Measurements from ENCODE around the gene AFDN. TPM values are rescaled to one million over a fixed set of nuclear protein-coding genes. Genes with fewer than 3 reads are reported as not detected.

Gene AFDN
- polyA plus RNA-seq, 6 donors from 2014 or later, result 0.71 to 5.4 (median 2.6) TPM

- H3K27me3 Mint-ChIP-seq, result no peaks in the 10 kb centered on the region
- H3K4me3 Mint-ChIP-seq, result no peak overlapping the region
- DNase-seq (no peak), ATAC-seq (ENCODE audit: low read depth in 2 of 2) (no peak)
- no peaks in the 10 kb centered on the region for H3K9me3 Mint-ChIP-seq
- no peaks in the 10 kb centered on the region for H3K36me3 Mint-ChIP-seq
- no peaks in the 10 kb centered on the region for H3K4me1 Mint-ChIP-seq
- peak overlapping the region in 1 of 6 donors; percentile 16 for H3K27ac Mint-ChIP-seq
Observed at GRCh38 chr6:167956491-167956890, 129.8 kb downstream of the AFDN start.

GRCh38 chr6:167956983-167957492 is 130.3 kb downstream of the AFDN start:
- no peaks in the 10 kb centered on the region for H3K4me1 Mint-ChIP-seq
- H3K4me3 Mint-ChIP-seq, result no peak overlapping the region
- no peaks in the 10 kb centered on the region for H3K36me3 Mint-ChIP-seq
- peak overlapping the region in 1 of 6 donors; percentile 11 for H3K27ac Mint-ChIP-seq
- no peaks in the 10 kb centered on the region for H3K9me3 Mint-ChIP-seq
- H3K27me3 Mint-ChIP-seq, result no peaks in the 10 kb centered on the region
- ATAC-seq (ENCODE audit: low read depth in 2 of 2), result no peak
- no peak for DNase-seq

GRCh38 chr6:167957626-167958025 is 130.9 kb downstream of the AFDN start:
- H3K4me1 Mint-ChIP-seq, result no peaks in the 10 kb centered on the region
- no peak overlapping the region for H3K4me3 Mint-ChIP-seq
- no peaks in the 10 kb centered on the region for H3K27me3 Mint-ChIP-seq

GRCh38 chr6:167960579-167960978 is 133.9 kb downstream of the AFDN start:
- no peaks in the 10 kb centered on the region for H3K4me1 Mint-ChIP-seq
- H3K9me3 Mint-ChIP-seq, result no peaks in the 10 kb centered on the region
- H3K36me3 Mint-ChIP-seq, result peaks cover 0 to 10% of the 10 kb centered on the region in 2 donors
- no peak for DNase-seq
- peak overlapping the region in 1 of 8 donors; percentile 54 for H3K4me3 Mint-ChIP-seq
- H3K27ac Mint-ChIP-seq, result peak overlapping the region in 1 of 6 donors; percentile 63
- ATAC-seq (ENCODE audit: low read depth in 2 of 2), result no peak
- no peaks in the 10 kb centered on the region for H3K27me3 Mint-ChIP-seq

More at GRCh38 chr6:167957626-167958025, 130.9 kb downstream of the AFDN start:
- no peak for ATAC-seq (ENCODE audit: low read depth in 2 of 2)
- no peaks in the 10 kb centered on the region for H3K9me3 Mint-ChIP-seq
- no peak for DNase-seq
- peaks cover 0 to 4% of the 10 kb centered on the region in 2 donors for H3K36me3 Mint-ChIP-seq
- no peak overlapping the region for H3K27ac Mint-ChIP-seq

- Mint-ChIP-seq H3K4me3 (no peak overlapping the region), H3K9me3 (peaks cover 0 to 2% (median 0%) of the 10 kb centered on the region in 7 donors), H3K27me3 (no peaks in the 10 kb centered on the region), H3K36me3 (peaks cover 0 to 21% of the 10 kb centered on the region in 2 donors), H3K4me1 (no peaks in the 10 kb centered on the region), H3K27ac (peak overlapping the region in 1 of 6 donors; percentile 30)
- no peak for ATAC-seq (ENCODE audit: low read depth in 2 of 2)
- DNase-seq, result no peak
Observed at GRCh38 chr6:167962711-167963110, 136.0 kb downstream of the AFDN start.

- DNase-seq (no peak), ATAC-seq (ENCODE audit: low read depth in 2 of 2) (no peak)
- H3K27ac Mint-ChIP-seq, result peak overlapping the region in 1 of 6 donors; percentile 61
- H3K9me3 Mint-ChIP-seq, result peaks cover 0 to 3% (median 0%) of the 10 kb centered on the region in 7 donors
- no peak overlapping the region for H3K4me3 Mint-ChIP-seq
- H3K36me3 Mint-ChIP-seq, result peaks cover 0 to 21% of the 10 kb centered on the region in 2 donors
- no peaks in the 10 kb centered on the region for H3K27me3 Mint-ChIP-seq
- no peaks in the 10 kb centered on the region for H3K4me1 Mint-ChIP-seq
Observed at GRCh38 chr6:167963589-167964057, 136.9 kb downstream of the AFDN start.

GRCh38 chr6:167965592-167966539 is 139.2 kb downstream of the AFDN start:
- Mint-ChIP-seq H3K9me3 (peaks cover 0 to 3% (median 0%) of the 10 kb centered on the region in 7 donors), H3K27ac (peak overlapping the region in 1 of 6 donors; percentile 77), H3K4me3 (no peak overlapping the region)

GRCh38 chr6:167966540-167966905 is 139.8 kb downstream of the AFDN start:
- no peak overlapping the region for H3K4me3 Mint-ChIP-seq
- H3K27me3 Mint-ChIP-seq, result no peaks in the 10 kb centered on the region
- H3K27ac Mint-ChIP-seq, result peak overlapping the region in 1 of 6 donors; percentile 77
- DNase-seq, result no peak
- ATAC-seq (ENCODE audit: low read depth in 2 of 2), result no peak
- H3K9me3 Mint-ChIP-seq, result peaks cover 0 to 3% (median 0%) of the 10 kb centered on the region in 7 donors
- no peaks in the 10 kb centered on the region for H3K4me1 Mint-ChIP-seq
- H3K36me3 Mint-ChIP-seq, result peaks cover 0 to 32% of the 10 kb centered on the region in 2 donors

More at GRCh38 chr6:167965592-167966539, 139.2 kb downstream of the AFDN start:
- DNase-seq, result no peak
- Mint-ChIP-seq H3K4me1 (no peaks in the 10 kb centered on the region), H3K36me3 (peaks cover 0 to 32% of the 10 kb centered on the region in 2 donors), H3K27me3 (no peaks in the 10 kb centered on the region)
- no peak for ATAC-seq (ENCODE audit: low read depth in 2 of 2)

- H3K9me3 Mint-ChIP-seq, result peaks cover 0 to 3% (median 0%) of the 10 kb centered on the region in 7 donors
- ATAC-seq (ENCODE audit: low read depth in 2 of 2) (no peak), DNase-seq (no peak)
- peaks cover 0 to 28% of the 10 kb centered on the region in 2 donors for H3K36me3 Mint-ChIP-seq
- H3K4me1 Mint-ChIP-seq, result no peaks in the 10 kb centered on the region
- peaks cover 0 to 3% (median under 1%) of the 10 kb centered on the region in 3 donors for H3K27me3 Mint-ChIP-seq
- no peak overlapping the region for H3K4me3 Mint-ChIP-seq
- H3K27ac Mint-ChIP-seq, result no peak overlapping the region
Observed at GRCh38 chr6:167968091-167968490, 141.4 kb downstream of the AFDN start.

GRCh38 chr6:167970230-167970629 is 143.5 kb downstream of the AFDN start:
- Mint-ChIP-seq H3K36me3 (peaks cover 0 to 24% of the 10 kb centered on the region in 2 donors), H3K27me3 (peaks cover 0 to 11% (median 8%) of the 10 kb centered on the region in 3 donors), H3K4me3 (no peak overlapping the region), H3K9me3 (peaks cover 0 to 3% (median 0%) of the 10 kb centered on the region in 7 donors), H3K4me1 (no peaks in the 10 kb centered on the region), H3K27ac (no peak overlapping the region)
- ATAC-seq (ENCODE audit: low read depth in 2 of 2) (no peak), DNase-seq (no peak)

GRCh38 chr6:167972193-167972592 is 145.5 kb downstream of the AFDN start:
- H3K4me3 Mint-ChIP-seq, result no peak overlapping the region
- ATAC-seq (ENCODE audit: low read depth in 2 of 2), result no peak
- H3K27me3 Mint-ChIP-seq, result peaks cover 0 to 11% (median 8%) of the 10 kb centered on the region in 3 donors
- no peak for DNase-seq
- H3K9me3 Mint-ChIP-seq, result peaks cover 0 to 3% (median 0%) of the 10 kb centered on the region in 7 donors
- peaks cover 0 to 10% of the 10 kb centered on the region in 2 donors for H3K36me3 Mint-ChIP-seq
- H3K4me1 Mint-ChIP-seq, result peaks cover 0 to 3% (median 0%) of the 10 kb centered on the region in 3 donors
- H3K27ac Mint-ChIP-seq, result no peak overlapping the region

GRCh38 chr6:167973148-167973885 is 146.6 kb downstream of the AFDN start:
- Mint-ChIP-seq H3K36me3 (peaks cover 0 to 10% of the 10 kb centered on the region in 2 donors), H3K9me3 (peaks cover 0 to 1% (median 0%) of the 10 kb centered on the region in 7 donors), H3K27me3 (peaks cover 0 to 11% (median 8%) of the 10 kb centered on the region in 3 donors), H3K4me3 (no peak overlapping the region), H3K4me1 (peaks cover 0 to 3% (median 0%) of the 10 kb centered on the region in 3 donors), H3K27ac (no peak overlapping the region)
- DNase-seq, result no peak
- no peak for ATAC-seq (ENCODE audit: low read depth in 2 of 2)
